A549 (cell line): Measurements from ENCODE around the gene DMAP1. TPM values are rescaled to one million over a fixed set of nuclear protein-coding genes. Genes with fewer than 3 reads are reported as not detected.

Experiments used
- ATAC-seq, 2 experiments: fragments of 200-7000 bp in 1 of 2; fragments of >200 bp in 1 of 2; cut with Nextera tagmentation in 1 of 2; cut with Tn5 transposase in 1 of 2; 3 replicates each; pipeline versions ENCODE4 v1.8.0 to v1.9.1; 2018 to 2020; ENCODE audit warnings: mild to moderate bottlenecking in 1 of 2, moderate library complexity in 1 of 2
- CTCF ChIA-PET: fragments of 300-600 bp; sonication (Branson Sonifier 250); formaldehyde crosslinking; extraction: SDS; loops from one replicate; lab custom pipeline; 2021; ENCODE audit warnings: antibody characterized with exemption, inconsistent platforms; lab: Yijun Ruan, JAX
- POLR2A ChIA-PET: fragments of 350-600 bp; formaldehyde crosslinking; extraction: SDS; loops from one replicate; lab custom pipeline; 2021; ENCODE audit warnings: antibody characterized with exemption, inconsistent platforms; lab: Yijun Ruan, JAX
- DNase-seq, 2 experiments: peaks; one replicate each; pipeline versions ENCODE4 v3.0.0 to v3.0.0-alpha.2; 2011 to 2016; ENCODE audit warnings: low read depth in 1 of 2, low spot score in 1 of 2
- FAIRE-seq: peaks from 2 replicates; lab custom pipeline; 2011; peaks lifted over from hg19 to GRCh38; lab: Jason Lieb, UNC
- H3K27ac ChIP-seq, 2 experiments: fragments of >200 bp; sonication (Bioruptor Twin); formaldehyde crosslinking; 3 replicates each; pipeline ENCODE4 v1.5.1; 2016 to 2017
- H3K4me1 ChIP-seq: fragments of >200 bp; sonication (Bioruptor Twin); formaldehyde crosslinking; 3 replicates; pipeline ENCODE4 v1.6.1; 2016
- H3K4me2 ChIP-seq: fragments of >200 bp; sonication (Bioruptor Twin); formaldehyde crosslinking; 3 replicates; pipeline ENCODE4 v1.6.1; 2016
- H3K4me3 ChIP-seq: fragments of >200 bp; sonication (Bioruptor Twin); formaldehyde crosslinking; 3 replicates; pipeline ENCODE4 v1.5.1; 2016
- H3K9me3 ChIP-seq: fragments of >200 bp; sonication (Bioruptor Twin); formaldehyde crosslinking; 3 replicates; pipeline ENCODE4 v1.6.1; 2016
- BHLHE40 ChIP-seq: IDR thresholded peaks from 2 replicates; pipeline ENCODE4 v1.6.1; 2012; ENCODE audit warnings: low read depth, low read length, inconsistent platforms
- CBX8 ChIP-seq: fragments of 200-600 bp; sonication (generic); IDR thresholded peaks from 2 replicates; pipeline ENCODE4 v1.6.1; 2016
- CEBPB ChIP-seq, 2 experiments: fragments of >200 bp in 1 of 2; sonication (Bioruptor Twin) in 1 of 2; formaldehyde crosslinking in 1 of 2; IDR thresholded peaks; 2 replicates each; pipeline ENCODE4 v1.6.1; 2012 to 2016
- CHD2 ChIP-seq: fragments of 150-350 bp; IDR thresholded peaks from 2 replicates; pipeline ENCODE4 v1.6.1; 2014; ENCODE audit warnings: low read length; ENCODE audit not compliant: partially characterized antibody
- CHD4 ChIP-seq: fragments of 200-600 bp; sonication (generic); IDR thresholded peaks from 2 replicates; pipeline ENCODE4 v1.6.1; 2016; ENCODE audit warnings: antibody characterized with exemption, mild to moderate bottlenecking, borderline replicate concordance
- EHMT2 ChIP-seq: fragments of 200-600 bp; sonication (generic); IDR thresholded peaks from 2 replicates; pipeline ENCODE4 v1.6.1; 2016; ENCODE audit warnings: antibody characterized with exemption, low read depth, mild to moderate bottlenecking, moderate library complexity
- FOSL2 ChIP-seq, 2 experiments: fragments of 450-650 bp in 1 of 2; fragments of >200 bp in 1 of 2; sonication (Bioruptor Twin) in 1 of 2; formaldehyde crosslinking; IDR thresholded peaks; 2 replicates each; pipeline versions ENCODE4 v1.5.0 to v1.6.1; 2016 to 2020; ENCODE audit warnings: mild to moderate bottlenecking in 1 of 2, moderate library complexity in 1 of 2
- GATA3 ChIP-seq: IDR thresholded peaks from 2 replicates; pipeline ENCODE4 v1.6.1; 2012; ENCODE audit warnings: borderline replicate concordance
- HDAC2 ChIP-seq: fragments of 200-600 bp; sonication (generic); IDR thresholded peaks from 2 replicates; pipeline ENCODE4 v1.6.1; 2016
- HOXA7 ChIP-seq: fragments of 250-450 bp; sonication (Bioruptor Pico); IDR thresholded peaks from 2 replicates; pipeline ENCODE4 v1.5.0; 2020; ENCODE audit warnings: mild to moderate bottlenecking, moderate library complexity
- JUN ChIP-seq, 2 experiments: fragments of >200 bp; sonication (Bioruptor Twin); formaldehyde crosslinking; IDR thresholded peaks; 2 replicates in 1 of 2; 3 replicates in 1 of 2; pipeline ENCODE4 v1.6.1; 2016 to 2017
- KDM5A ChIP-seq: fragments of 200-600 bp; sonication (generic); IDR thresholded peaks from 2 replicates; pipeline ENCODE4 v1.6.1; 2016; ENCODE audit warnings: antibody characterized with exemption, mild to moderate bottlenecking
- MYC ChIP-seq: IDR thresholded peaks from 2 replicates; pipeline ENCODE4 v1.6.1; 2012; ENCODE audit warnings: mild to moderate bottlenecking, inconsistent platforms, low read length, improper control_type of control experiment, borderline replicate concordance
- NFE2L2 ChIP-seq: fragments of 150-350 bp; conservative IDR thresholded peaks from 2 replicates; pipeline ENCODE4 v1.6.1; 2014; ENCODE audit warnings: low read length
- NPAS2 ChIP-seq: fragments of 250-450 bp; sonication (Bioruptor Pico); IDR thresholded peaks from 2 replicates; pipeline ENCODE4 v1.8.0; 2022; ENCODE audit warnings: mild to moderate bottlenecking, moderate library complexity, borderline replicate concordance
- POLR2A ChIP-seq: IDR thresholded peaks from 2 replicates; pipeline ENCODE4 v1.6.1; 2012; ENCODE audit warnings: mild to moderate bottlenecking, low read length
- POLR2AphosphoS2 ChIP-seq: conservative IDR thresholded peaks from 2 replicates; pipeline ENCODE4 v1.6.1; 2012; ENCODE audit warnings: low read length, improper control_type of control experiment, inconsistent platforms
- RARB ChIP-seq: fragments of 250-450 bp; sonication (Bioruptor Pico); IDR thresholded peaks from 2 replicates; pipeline ENCODE4 v1.8.0; 2021; ENCODE audit warnings: mild to moderate bottlenecking, moderate library complexity
- RCOR1 ChIP-seq: fragments of 150-350 bp; IDR thresholded peaks from 2 replicates; pipeline ENCODE4 v1.6.1; 2014; ENCODE audit warnings: antibody characterized with exemption, low read length, low read depth
- RFX5 ChIP-seq: fragments of 450-650 bp; IDR thresholded peaks from 2 replicates; pipeline ENCODE4 v1.7.1; 2014; ENCODE audit warnings: antibody characterized with exemption, mild to moderate bottlenecking, moderate library complexity
- RNF2 ChIP-seq: fragments of 200-600 bp; sonication (generic); IDR thresholded peaks from 2 replicates; pipeline ENCODE4 v1.6.1; 2016; ENCODE audit warnings: low read depth, mild to moderate bottlenecking, antibody characterized with exemption, moderate library complexity, borderline replicate concordance
- SMC3 ChIP-seq: fragments of >200 bp; sonication (Bioruptor Twin); formaldehyde crosslinking; IDR thresholded peaks from 3 replicates; pipeline ENCODE4 v1.6.1; 2018; ENCODE audit warnings: inconsistent platforms
- TFCP2L1 ChIP-seq: fragments of 250-450 bp; sonication (Bioruptor Pico); IDR thresholded peaks from 2 replicates; pipeline ENCODE4 v1.5.0; 2021; ENCODE audit warnings: mild to moderate bottlenecking
- ZC3H11A ChIP-seq: fragments of 450-650 bp; IDR thresholded peaks from 2 replicates; pipeline ENCODE4 v1.6.1; 2014; ENCODE audit warnings: antibody characterized with exemption, mild to moderate bottlenecking
- ZNF302 ChIP-seq: fragments of 250-450 bp; sonication (Bioruptor Pico); IDR thresholded peaks from 2 replicates; pipeline ENCODE4 v1.9.0; 2021; ENCODE audit warnings: inconsistent platforms, mild to moderate bottlenecking, moderate library complexity
- ZSCAN20 ChIP-seq: fragments of 250-450 bp; sonication (Bioruptor Pico); IDR thresholded peaks from 2 replicates; pipeline ENCODE4 v1.8.0; 2022; ENCODE audit warnings: mild to moderate bottlenecking, moderate library complexity
- WGBS: methylation state at CpG from one replicate; pipeline ENCODE4 v1.1.6; 2017; ENCODE audit errors: missing lambda C conversion rate; 5-methylcytosine and 5-hydroxymethylcytosine counted together
- polyA plus RNA-seq, 4 experiments: library from polyadenylated mRNA; depleted of rRNA in 3 of 4; stranded (reverse); fragments of >200 nt; fragmentation: RNase III in 1 of 4; extraction: RNeasy Plus Mini Kit Qiagen cat#74134 plus additional on column Dnase treatment in 1 of 4; gene quantifications; 2 replicates in 3 of 4; 3 replicates in 1 of 4; pipeline ENCODE4 v1.2.3, GENCODE V29; 2011 to 2017
- TF ChIP-seq, protein P1 (sequence below): fragments of 450-650 bp; IDR thresholded peaks from 2 replicates; pipeline ENCODE4 v1.6.1; 2014; ENCODE audit warnings: antibody characterized with exemption
- TF ChIP-seq, protein P2 (sequence below): fragments of 150-350 bp; IDR thresholded peaks from 2 replicates; pipeline ENCODE4 v1.6.1; 2014; ENCODE audit warnings: low read depth, mild to moderate bottlenecking, low read length
- TF ChIP-seq, protein P3 (sequence below): IDR thresholded peaks from 2 replicates; pipeline ENCODE4 v1.6.1; 2012; ENCODE audit warnings: low read depth, borderline replicate concordance
- TF ChIP-seq, protein P4 (sequence below): IDR thresholded peaks from 2 replicates; pipeline ENCODE4 v1.6.1; 2012
- TF ChIP-seq, protein P5 (sequence below): fragments of >200 bp; sonication (Bioruptor Twin); formaldehyde crosslinking; IDR thresholded peaks from 3 replicates; pipeline ENCODE4 v1.6.1; 2016

The DMAP1 gene
- polyA plus RNA-seq, 2 of the 4 experiments (the other 2 are of a cell fraction) = 26.3 to 28.2 TPM

DNA sequence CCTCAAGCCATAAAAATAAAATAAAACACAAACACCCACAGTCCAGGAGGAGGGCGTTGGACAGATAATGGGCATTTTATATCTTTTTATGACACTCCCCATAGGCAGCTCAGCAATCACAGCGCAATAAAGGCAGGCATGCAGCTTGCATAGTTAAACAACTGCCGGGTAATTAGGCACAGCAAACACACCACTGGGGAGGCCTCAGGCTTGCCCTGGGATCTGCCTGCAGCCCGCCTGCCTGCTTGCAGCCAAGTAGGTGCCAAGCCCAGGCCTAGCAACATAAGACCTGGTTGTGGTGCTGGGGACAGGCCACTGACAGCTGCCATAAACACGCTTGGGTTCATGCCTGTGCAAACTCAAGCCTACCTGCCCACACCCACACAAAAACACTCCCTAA, 54.2 kb downstream of the DMAP1 start:
- Histone ChIP-seq H3K4me3 (no peak overlapping the region), H3K4me1 (no peaks in the 10 kb centered on the region), H3K27ac (no peak overlapping the region), H3K4me2 (no peak overlapping the region), H3K9me3 (no peaks in the 10 kb centered on the region)
- ChIA-PET CTCF (interaction anchor here (0.5 to 1.7 kb wide), 5 partner anchors 9 to 328 kb away, joined by 3 to 5 read pairs (median 3); no protein-coding TSS in a partner anchor), POLR2A (no interaction called here)
- WGBS = 92% methylated on average over 4 of the region's 5 CpGs
- TF ChIP-seq, protein P1, sequence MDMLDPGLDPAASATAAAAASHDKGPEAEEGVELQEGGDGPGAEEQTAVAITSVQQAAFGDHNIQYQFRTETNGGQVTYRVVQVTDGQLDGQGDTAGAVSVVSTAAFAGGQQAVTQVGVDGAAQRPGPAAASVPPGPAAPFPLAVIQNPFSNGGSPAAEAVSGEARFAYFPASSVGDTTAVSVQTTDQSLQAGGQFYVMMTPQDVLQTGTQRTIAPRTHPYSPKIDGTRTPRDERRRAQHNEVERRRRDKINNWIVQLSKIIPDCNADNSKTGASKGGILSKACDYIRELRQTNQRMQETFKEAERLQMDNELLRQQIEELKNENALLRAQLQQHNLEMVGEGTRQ = no peak
- TF ChIP-seq TFCP2L1 (no peak), BHLHE40 (no peak), HOXA7 (no peak), CEBPB (IDR thresholded peaks at IDR 0.05) (no peak), ZNF302 (CRISPR knock-in tag) (no peak), FOSL2 (IDR thresholded peaks at IDR 0.05) (no peak), FOSL2 (CRISPR knock-in tag; IDR thresholded peaks at IDR 0.05) (no peak), NPAS2 (no peak), CHD4 (no peak), RNF2 (no peak), ZSCAN20 (no peak), RCOR1 (no peak), CBX8 (no peak), NFE2L2 (no peak)
- TF ChIP-seq, protein P2, sequence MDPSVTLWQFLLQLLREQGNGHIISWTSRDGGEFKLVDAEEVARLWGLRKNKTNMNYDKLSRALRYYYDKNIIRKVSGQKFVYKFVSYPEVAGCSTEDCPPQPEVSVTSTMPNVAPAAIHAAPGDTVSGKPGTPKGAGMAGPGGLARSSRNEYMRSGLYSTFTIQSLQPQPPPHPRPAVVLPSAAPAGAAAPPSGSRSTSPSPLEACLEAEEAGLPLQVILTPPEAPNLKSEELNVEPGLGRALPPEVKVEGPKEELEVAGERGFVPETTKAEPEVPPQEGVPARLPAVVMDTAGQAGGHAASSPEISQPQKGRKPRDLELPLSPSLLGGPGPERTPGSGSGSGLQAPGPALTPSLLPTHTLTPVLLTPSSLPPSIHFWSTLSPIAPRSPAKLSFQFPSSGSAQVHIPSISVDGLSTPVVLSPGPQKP = no peak
- TF ChIP-seq, protein P3, sequence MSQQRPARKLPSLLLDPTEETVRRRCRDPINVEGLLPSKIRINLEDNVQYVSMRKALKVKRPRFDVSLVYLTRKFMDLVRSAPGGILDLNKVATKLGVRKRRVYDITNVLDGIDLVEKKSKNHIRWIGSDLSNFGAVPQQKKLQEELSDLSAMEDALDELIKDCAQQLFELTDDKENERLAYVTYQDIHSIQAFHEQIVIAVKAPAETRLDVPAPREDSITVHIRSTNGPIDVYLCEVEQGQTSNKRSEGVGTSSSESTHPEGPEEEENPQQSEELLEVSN = no peak
- TF ChIP-seq, protein P4, sequence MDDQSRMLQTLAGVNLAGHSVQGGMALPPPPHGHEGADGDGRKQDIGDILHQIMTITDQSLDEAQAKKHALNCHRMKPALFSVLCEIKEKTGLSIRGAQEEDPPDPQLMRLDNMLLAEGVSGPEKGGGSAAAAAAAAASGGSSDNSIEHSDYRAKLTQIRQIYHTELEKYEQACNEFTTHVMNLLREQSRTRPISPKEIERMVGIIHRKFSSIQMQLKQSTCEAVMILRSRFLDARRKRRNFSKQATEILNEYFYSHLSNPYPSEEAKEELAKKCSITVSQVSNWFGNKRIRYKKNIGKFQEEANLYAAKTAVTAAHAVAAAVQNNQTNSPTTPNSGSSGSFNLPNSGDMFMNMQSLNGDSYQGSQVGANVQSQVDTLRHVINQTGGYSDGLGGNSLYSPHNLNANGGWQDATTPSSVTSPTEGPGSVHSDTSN = no peak
- TF ChIP-seq, protein P5, sequence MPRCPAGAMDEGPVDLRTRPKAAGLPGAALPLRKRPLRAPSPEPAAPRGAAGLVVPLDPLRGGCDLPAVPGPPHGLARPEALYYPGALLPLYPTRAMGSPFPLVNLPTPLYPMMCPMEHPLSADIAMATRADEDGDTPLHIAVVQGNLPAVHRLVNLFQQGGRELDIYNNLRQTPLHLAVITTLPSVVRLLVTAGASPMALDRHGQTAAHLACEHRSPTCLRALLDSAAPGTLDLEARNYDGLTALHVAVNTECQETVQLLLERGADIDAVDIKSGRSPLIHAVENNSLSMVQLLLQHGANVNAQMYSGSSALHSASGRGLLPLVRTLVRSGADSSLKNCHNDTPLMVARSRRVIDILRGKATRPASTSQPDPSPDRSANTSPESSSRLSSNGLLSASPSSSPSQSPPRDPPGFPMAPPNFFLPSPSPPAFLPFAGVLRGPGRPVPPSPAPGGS = no peak
- ATAC-seq (no peak), DNase-seq (no peak), FAIRE-seq (no peak)

DNA sequence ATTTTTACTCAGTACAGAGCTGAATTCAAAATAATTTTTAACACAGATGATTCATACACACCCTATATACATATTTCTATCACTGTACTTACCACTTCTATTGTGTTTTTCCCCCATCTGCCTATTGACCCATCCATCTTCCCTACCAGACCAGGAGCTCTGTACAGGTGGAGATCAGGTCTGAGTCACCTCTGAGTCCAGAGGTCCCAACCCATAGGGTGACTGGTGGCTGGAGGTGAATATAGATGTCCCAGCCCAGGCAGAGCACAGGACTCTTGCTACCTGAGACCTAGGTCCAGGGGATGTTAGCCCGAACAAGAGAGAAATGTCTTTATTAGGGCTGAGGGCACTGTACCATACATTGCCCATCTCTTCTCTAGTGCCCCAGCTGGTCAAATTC, 54.8 kb downstream of the DMAP1 start:
- H3K9me3 ChIP-seq = no peaks in the 10 kb centered on the region
- POLR2A ChIA-PET = no interaction called here
- DNase-seq (no peak), FAIRE-seq (no peak), ATAC-seq (no peak)
- CTCF ChIA-PET = interaction anchor here (0.5 to 1.7 kb wide), 3 partner anchors 14 to 260 kb away, joined by 3 to 5 read pairs (median 3); no protein-coding TSS in a partner anchor
- no peak overlapping the region for H3K4me3 ChIP-seq
- H3K27ac ChIP-seq = no peak overlapping the region
- 92% methylated on average over 1 of the region's 1 CpG for WGBS
- H3K4me1 ChIP-seq = no peaks in the 10 kb centered on the region
- TF ChIP-seq EHMT2 = no peak
- TF ChIP-seq, protein P1 = no peak
- TF ChIP-seq SMC3 = no peak
- no peak for TF ChIP-seq KDM5A
- TF ChIP-seq GATA3 = no peak
- TF ChIP-seq ZC3H11A = no peak
- TF ChIP-seq HDAC2 = no peak
- no peak for TF ChIP-seq HOXA7
- TF ChIP-seq CHD4 = no peak
- no peak for TF ChIP-seq POLR2A
- no peak for TF ChIP-seq JUN (IDR thresholded peaks at IDR 0.05)
- no peak for TF ChIP-seq MYC
- TF ChIP-seq CHD2 = no peak
- TF ChIP-seq, protein P5 = no peak
- no peak for TF ChIP-seq POLR2AphosphoS2
- TF ChIP-seq RARB (CRISPR knock-in tag) = no peak
- TF ChIP-seq, protein P2 = no peak
- no peak for TF ChIP-seq RFX5
- H3K4me2 ChIP-seq = no peak overlapping the region
